Keratinocyte (primary cell): ENCODE results near the gene CTCF. TPM values are rescaled to one million over a fixed set of nuclear protein-coding genes. Genes with fewer than 3 reads are reported as not detected.

Experiments used
- DNase-seq: peaks from one replicate; pipeline ENCODE4 v3.0.0-alpha.2; 2011; ENCODE audit warnings: low read depth, missing footprints, low spot score
- FAIRE-seq: peaks from 2 replicates; lab custom pipeline; 2011; peaks lifted over from hg19 to GRCh38; lab: Jason Lieb, UNC
- H2AFZ ChIP-seq: 2 replicates; pipeline ENCODE4 v1.6.0; 2012; ENCODE audit warnings: low read length, control low read depth, inconsistent platforms; ENCODE audit not compliant: control insufficient read depth
- H3K27ac ChIP-seq: 2 replicates; pipeline ENCODE4 v1.5.1; 2011; ENCODE audit warnings: low read length; ENCODE audit not compliant: control insufficient read depth, insufficient read depth
- H3K27me3 ChIP-seq: 3 replicates; pipeline ENCODE4 v1.6.0; 2011; ENCODE audit warnings: low read length; ENCODE audit not compliant: control insufficient read depth, insufficient read depth; ENCODE audit errors: extremely low read depth
- H3K36me3 ChIP-seq, 2 experiments: 2 replicates in 1 of 2; 3 replicates in 1 of 2; pipeline ENCODE4 v1.5.1; 2011; ENCODE audit warnings: low read length in 2 of 2, mild to moderate bottlenecking in 1 of 2; ENCODE audit not compliant: control insufficient read depth in 2 of 2, insufficient read depth in 2 of 2; ENCODE audit errors: extremely low read depth in 1 of 2
- H3K4me1 ChIP-seq: 3 replicates; pipeline ENCODE4 v1.5.1; 2011; ENCODE audit warnings: low read length; ENCODE audit not compliant: control insufficient read depth, insufficient read depth; ENCODE audit errors: extremely low read depth
- H3K4me2 ChIP-seq: 3 replicates; pipeline ENCODE4 v1.6.0; 2011; ENCODE audit warnings: low read depth, low read length; ENCODE audit not compliant: control insufficient read depth, insufficient read depth; ENCODE audit errors: extremely low read depth
- H3K4me3 ChIP-seq, 3 experiments: fragments of 200-600 bp in 1 of 3; sonication (generic) in 1 of 3; 2 replicates in 2 of 3; 3 replicates in 1 of 3; pipeline ENCODE4 v1.5.1; 2011 to 2016; ENCODE audit warnings: low read length in 3 of 3, mild to moderate bottlenecking in 3 of 3, control low read depth in 2 of 3, inconsistent platforms in 1 of 3, low read depth in 1 of 3, mixed read lengths in 1 of 3, mixed run types in 1 of 3, moderate library complexity in 1 of 3; ENCODE audit not compliant: control insufficient read depth in 2 of 3, insufficient read depth in 2 of 3; ENCODE audit errors: extremely low read depth in 1 of 3
- H3K79me2 ChIP-seq: 2 replicates; pipeline ENCODE4 v1.6.0; 2012; ENCODE audit warnings: low read length; ENCODE audit not compliant: control insufficient read depth, insufficient read depth
- H3K9ac ChIP-seq: 3 replicates; pipeline ENCODE4 v1.6.0; 2011; ENCODE audit warnings: low read length; ENCODE audit not compliant: control insufficient read depth, insufficient read depth; ENCODE audit errors: extremely low read depth
- H3K9me1 ChIP-seq: 3 replicates; pipeline ENCODE4 v1.6.0; 2011; ENCODE audit warnings: low read length; ENCODE audit not compliant: control insufficient read depth, insufficient read depth; ENCODE audit errors: extremely low read depth
- H3K9me3 ChIP-seq: 2 replicates; pipeline ENCODE4 v1.5.1; 2012; ENCODE audit warnings: low read depth, low read length; ENCODE audit not compliant: control insufficient read depth
- H4K20me1 ChIP-seq: 3 replicates; pipeline ENCODE4 v1.6.0; 2011; ENCODE audit warnings: low read length; ENCODE audit not compliant: control insufficient read depth, insufficient read depth; ENCODE audit errors: extremely low read depth
- CTCF ChIP-seq, 3 experiments: IDR thresholded peaks in 1 of 3; conservative IDR thresholded peaks in 1 of 3; optimal IDR thresholded peaks in 1 of 3; 2 replicates in 2 of 3; 3 replicates in 1 of 3; pipeline versions ENCODE3 to v1.5.1; 2011; ENCODE audit warnings: low read length in 3 of 3, mild to moderate bottlenecking in 3 of 3, moderate library complexity in 2 of 3, control low read depth in 1 of 3, inconsistent platforms in 1 of 3; ENCODE audit not compliant: insufficient read depth in 2 of 3; ENCODE audit errors: extremely low read depth in 1 of 3
- EZH2 ChIP-seq: IDR thresholded peaks from one replicate; pipeline ENCODE4 v1.6.1; 2012; ENCODE audit warnings: inconsistent platforms, mild to moderate bottlenecking, low read length, moderate library complexity
- dilution Hi-C: fragments of 300-500 bp; cut with MboI; formaldehyde crosslinking; loops from one replicate; pipeline ENCODE4 v1.7.0; 2020; ENCODE audit warnings: low sequenced_read_pairs; ENCODE audit not compliant: extremely low pct_ligation_motif_present
- polyA plus RNA-seq, 5 experiments: library from polyadenylated mRNA; depleted of rRNA in 3 of 5; stranded (reverse) in 3 of 5; stranded (forward) in 1 of 5; unstranded in 1 of 5; fragments of >200 nt; gene quantifications; 1 replicate in 1 of 5; 2 replicates in 3 of 5; 3 replicates in 1 of 5; pipeline versions ENCODE4 v1.2.1 to v1.2.3, GENCODE V29; 2011 to 2012; ENCODE audit warnings: missing spikeins in 2 of 5, low read depth in 1 of 5, low replicate concordance in 1 of 5

CTCF gene
- polyA plus RNA-seq, 1 donor (not counting 4 experiments of a cell fraction or from before 2014, with no cell fraction given), result 21.4 TPM

GRCh38 chr16:67537636-67538591 lies 24.4 kb upstream of the CTCF start:
- H3K36me3 ChIP-seq, result peaks cover 19 to 22% of the 10 kb centered on the region in 2 experiments
- DNase-seq, result no peak
- H3K9me3 ChIP-seq, result no peaks in the 10 kb centered on the region
- H3K4me3 ChIP-seq, result peak overlapping the region; percentile 68 to 81 (median 73)
- H4K20me1 ChIP-seq, result peaks cover 10% of the 10 kb centered on the region
- H3K4me2 ChIP-seq, result peak overlapping the region; percentile 82
- H3K9ac ChIP-seq, result peak overlapping the region; percentile 79
- H3K79me2 ChIP-seq, result peaks cover 7% of the 10 kb centered on the region
- no peaks in the 10 kb centered on the region for H3K27me3 ChIP-seq
- H3K27ac ChIP-seq, result peak overlapping the region; percentile 8
- TF ChIP-seq CTCF (optimal IDR thresholded peaks at IDR 0.05 in 1 of 3, IDR thresholded peaks at IDR 0.05 in 1 of 3, conservative IDR thresholded peaks at IDR 0.05 in 1 of 3; ENCODE audit: extremely low read depth in 1 of 3, insufficient read depth in 2 of 3, low read length in 3 of 3) (no peak), EZH2 (no peak)
- H3K9me1 ChIP-seq, result no peaks in the 10 kb centered on the region
- peaks cover 13% of the 10 kb centered on the region for H3K4me1 ChIP-seq
- dilution Hi-C loops, result no loop called here
- H2AFZ ChIP-seq, result no peak overlapping the region
- no peak for FAIRE-seq

GRCh38 chr16:67538666-67539101 lies 23.6 kb upstream of the CTCF start:
- dilution Hi-C loops, result no loop called here
- Histone ChIP-seq H3K27ac (no peak overlapping the region), H3K9me1 (no peaks in the 10 kb centered on the region), H3K4me3 (peak overlapping the region in 1 of 3 experiments; percentile 73), H2AFZ (no peak overlapping the region), H3K4me1 (peaks cover 13% of the 10 kb centered on the region), H3K79me2 (peaks cover 2% of the 10 kb centered on the region), H3K27me3 (no peaks in the 10 kb centered on the region), H3K9me3 (no peaks in the 10 kb centered on the region), H3K36me3 (peaks cover 22 to 23% of the 10 kb centered on the region in 2 experiments), H3K9ac (peak overlapping the region; percentile 56), H4K20me1 (peaks cover 10% of the 10 kb centered on the region), H3K4me2 (peak overlapping the region; percentile 82)
- no peak for FAIRE-seq
- DNase-seq, result no peak
- TF ChIP-seq EZH2, result no peak
- TF ChIP-seq CTCF (optimal IDR thresholded peaks at IDR 0.05 in 1 of 3, IDR thresholded peaks at IDR 0.05 in 1 of 3, conservative IDR thresholded peaks at IDR 0.05 in 1 of 3; ENCODE audit: extremely low read depth in 1 of 3, insufficient read depth in 2 of 3, low read length in 3 of 3), result no peak
